Fibroblast of pulmonary artery (primary cell): Measurements from ENCODE around the gene TMEM39A.

Experiments
- DNase-seq: peaks from one replicate; pipeline ENCODE4 v3.0.0-alpha.2; 2010; ENCODE audit warnings: low read depth
- H3K4me3 ChIP-seq: replicated peaks from 2 replicates; pipeline ENCODE4 v1.5.1; 2011; ENCODE audit warnings: low read depth, mild to moderate bottlenecking, control low read depth, low read length, moderate library complexity
- TF ChIP-seq, protein P1 (sequence below): IDR thresholded peaks from 2 replicates; pipeline ENCODE4 v1.5.1; 2011; ENCODE audit warnings: mild to moderate bottlenecking, control low read depth, low read length, inconsistent platforms; ENCODE audit errors: missing control alignments

The TMEM39A gene

DNA sequence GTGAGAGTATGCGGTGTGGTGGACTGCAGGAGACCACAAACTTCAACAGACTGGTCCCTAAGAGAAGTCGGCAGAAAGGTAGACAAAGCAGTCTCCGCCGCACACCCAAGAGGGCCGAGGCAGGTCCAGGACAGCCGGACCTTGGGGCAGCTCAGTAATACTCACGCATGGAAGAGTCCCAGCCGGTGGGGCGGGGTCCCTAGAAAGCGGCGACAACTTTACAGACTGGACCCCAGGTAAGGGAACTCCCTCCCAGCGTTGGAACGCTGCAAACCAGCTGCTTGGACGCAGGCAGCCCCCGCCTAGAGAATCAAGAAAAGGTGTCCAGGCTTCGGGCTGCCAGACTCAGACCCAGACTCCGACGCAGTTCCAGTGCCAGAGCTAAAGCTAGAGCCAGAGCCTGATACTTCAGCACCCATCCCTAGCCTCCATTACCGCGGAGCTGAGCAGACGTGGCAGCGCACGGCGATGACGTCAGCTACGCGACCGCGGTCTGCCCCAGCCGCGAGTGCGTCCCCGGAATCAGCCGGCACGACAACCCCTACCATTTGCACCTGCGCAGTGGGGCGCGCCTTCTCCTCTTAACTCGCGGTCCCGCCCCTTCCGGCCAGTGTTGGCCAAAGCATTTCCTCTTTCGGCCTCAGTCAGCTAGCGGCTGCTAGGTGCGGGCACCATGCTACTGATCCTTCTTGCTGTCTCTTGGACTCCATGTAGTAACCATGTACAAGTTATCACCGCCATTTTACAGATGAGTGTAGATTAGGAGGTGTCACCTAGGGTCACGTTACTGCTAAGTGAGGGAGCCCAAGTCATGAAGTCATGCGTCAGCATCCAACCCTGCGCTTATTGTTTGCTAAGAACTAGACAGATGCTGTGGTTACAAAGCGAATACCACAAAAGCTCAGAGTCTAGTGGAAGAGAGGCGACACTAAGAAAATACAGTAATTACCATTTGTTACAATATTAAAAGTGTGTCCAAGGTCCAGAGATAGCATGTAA, at the start of gene TMEM39A:
TSS of gene TMEM39A (minus strand) at position 445 of the 999 bp plus-strand sequence. CDS start 1,541 bp downstream, outside the sequence.
- TF ChIP-seq, protein P1, sequence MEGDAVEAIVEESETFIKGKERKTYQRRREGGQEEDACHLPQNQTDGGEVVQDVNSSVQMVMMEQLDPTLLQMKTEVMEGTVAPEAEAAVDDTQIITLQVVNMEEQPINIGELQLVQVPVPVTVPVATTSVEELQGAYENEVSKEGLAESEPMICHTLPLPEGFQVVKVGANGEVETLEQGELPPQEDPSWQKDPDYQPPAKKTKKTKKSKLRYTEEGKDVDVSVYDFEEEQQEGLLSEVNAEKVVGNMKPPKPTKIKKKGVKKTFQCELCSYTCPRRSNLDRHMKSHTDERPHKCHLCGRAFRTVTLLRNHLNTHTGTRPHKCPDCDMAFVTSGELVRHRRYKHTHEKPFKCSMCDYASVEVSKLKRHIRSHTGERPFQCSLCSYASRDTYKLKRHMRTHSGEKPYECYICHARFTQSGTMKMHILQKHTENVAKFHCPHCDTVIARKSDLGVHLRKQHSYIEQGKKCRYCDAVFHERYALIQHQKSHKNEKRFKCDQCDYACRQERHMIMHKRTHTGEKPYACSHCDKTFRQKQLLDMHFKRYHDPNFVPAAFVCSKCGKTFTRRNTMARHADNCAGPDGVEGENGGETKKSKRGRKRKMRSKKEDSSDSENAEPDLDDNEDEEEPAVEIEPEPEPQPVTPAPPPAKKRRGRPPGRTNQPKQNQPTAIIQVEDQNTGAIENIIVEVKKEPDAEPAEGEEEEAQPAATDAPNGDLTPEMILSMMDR = no peak
- DNase-seq = peak; percentile 99
- peak within 1 kb of the TSS; percentile 76 for H3K4me3 ChIP-seq

- no peak overlapping the region for H3K4me3 ChIP-seq
- no peak for DNase-seq
- TF ChIP-seq, protein P1 = no peak
These were observed 47.3 kb upstream of the TMEM39A start for GRCh38 chr3:119510690-119511089.

DNA sequence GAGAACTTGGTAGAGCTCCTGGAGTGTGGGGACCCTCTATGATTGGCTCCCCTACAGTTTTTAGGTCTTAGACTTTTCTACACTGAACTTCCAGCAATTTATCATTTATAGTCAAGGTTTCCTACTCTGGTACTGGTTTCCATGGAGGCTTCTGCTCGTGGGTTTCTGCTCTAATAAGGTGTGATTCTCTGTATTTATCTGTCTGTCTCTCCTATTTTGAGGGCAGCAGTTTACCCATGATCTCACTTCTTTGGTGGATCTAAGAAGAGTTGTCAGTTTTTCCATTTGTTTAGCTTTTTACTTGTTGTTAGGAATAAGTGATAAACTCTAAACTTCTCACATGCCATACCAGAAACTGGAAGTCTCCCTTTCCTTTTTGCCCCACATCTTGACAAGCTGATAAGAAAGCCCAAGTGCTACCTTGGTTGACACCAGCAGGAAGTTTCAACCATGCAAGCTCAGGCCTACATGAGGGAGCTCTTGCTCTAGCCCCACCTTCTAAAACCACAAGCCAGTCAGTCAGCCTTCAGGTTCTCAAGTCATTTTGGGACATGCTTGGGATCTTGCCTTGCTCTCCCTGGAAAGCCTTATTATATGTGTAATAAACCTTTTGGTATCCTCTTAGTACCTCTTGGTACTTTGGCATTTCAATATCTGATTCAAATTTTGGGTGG, 44.9 kb upstream of the TMEM39A start:
- DNase-seq = no peak
- TF ChIP-seq, protein P1 = no peak
- no peak overlapping the region for H3K4me3 ChIP-seq

- DNase-seq = no peak
- TF ChIP-seq, protein P1 = no peak
These were observed 44.0 kb upstream of the TMEM39A start for GRCh38 chr3:119507404-119507803.

GRCh38 chr3:119506631-119507030, 43.2 kb upstream of the TMEM39A start:
- TF ChIP-seq, protein P1 = no peak
- no peak for DNase-seq
- H3K4me3 ChIP-seq = no peak overlapping the region

More at GRCh38 chr3:119507404-119507803, 44.0 kb upstream of the TMEM39A start:
- no peak overlapping the region for H3K4me3 ChIP-seq

DNA sequence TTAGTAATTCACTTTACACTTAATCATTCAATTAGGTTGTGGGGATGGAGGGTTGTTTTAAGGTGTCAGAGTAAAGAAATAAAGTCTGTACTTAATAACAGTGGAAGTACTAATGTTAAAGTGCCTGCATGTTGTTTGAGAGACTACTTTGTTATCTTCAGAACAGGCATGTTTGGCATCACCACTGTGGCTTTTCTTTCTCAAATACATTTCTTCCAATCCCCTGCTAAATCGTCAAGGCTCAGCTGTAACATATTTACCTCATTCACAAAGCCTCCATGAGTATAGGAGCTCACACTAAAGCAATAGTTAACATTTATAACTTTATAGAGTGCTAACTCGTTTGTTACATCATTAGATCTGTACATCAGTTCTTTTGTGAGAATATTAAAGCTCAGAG, 37.5 kb upstream of the TMEM39A start:
- H3K4me3 ChIP-seq = peak overlapping the region; percentile 1
- TF ChIP-seq, protein P1 = no peak
- peak; percentile 28 for DNase-seq
